Activated naive CD4-positive, alpha-beta T cell treated with anti-CD3 and anti-CD28 coated beads, Interleukin-2, amount 50 U/mL, for 72 hours (primary cell): Measurements from ENCODE around the gene TIMP4. TPM values are rescaled to one million over a fixed set of nuclear protein-coding genes. Genes with fewer than 3 reads are reported as not detected.

Experiments
- ATAC-seq, 2 donors: fragments of 150-1000 bp; cut with Tn5 transposase; 2 replicates each; pipeline ENCODE4 v1.10.0; 2021; ENCODE audit warnings: mild to moderate bottlenecking in 2 of 2, moderate library complexity in 2 of 2
- DNase-seq, 2 donors: peaks; one replicate each; pipeline ENCODE4 v3.0.0; 2021 to 2022; ENCODE audit warnings: low spot score in 2 of 2
- H3K27ac Mint-ChIP-seq, 2 donors: one replicate each; pipeline ENCODE4 v1.8.0; 2022; ENCODE audit warnings: mild to moderate bottlenecking in 2 of 2, mixed read lengths in 2 of 2
- H3K36me3 Mint-ChIP-seq, 2 donors: one replicate each; pipeline ENCODE4 v1.8.0; 2022; ENCODE audit warnings: mixed read lengths in 2 of 2
- H3K9me3 Mint-ChIP-seq, 2 donors: one replicate each; pipeline ENCODE4 v1.8.0; 2022; ENCODE audit warnings: mixed read lengths in 2 of 2
- total RNA-seq, 2 donors: library from RNA; stranded (reverse); gene quantifications; one replicate each; pipeline ENCODE4 v1.2.3, GENCODE V29; 2022

Gene TIMP4
- total RNA-seq, 2 donors from 2014 or later: not detected

DNA sequence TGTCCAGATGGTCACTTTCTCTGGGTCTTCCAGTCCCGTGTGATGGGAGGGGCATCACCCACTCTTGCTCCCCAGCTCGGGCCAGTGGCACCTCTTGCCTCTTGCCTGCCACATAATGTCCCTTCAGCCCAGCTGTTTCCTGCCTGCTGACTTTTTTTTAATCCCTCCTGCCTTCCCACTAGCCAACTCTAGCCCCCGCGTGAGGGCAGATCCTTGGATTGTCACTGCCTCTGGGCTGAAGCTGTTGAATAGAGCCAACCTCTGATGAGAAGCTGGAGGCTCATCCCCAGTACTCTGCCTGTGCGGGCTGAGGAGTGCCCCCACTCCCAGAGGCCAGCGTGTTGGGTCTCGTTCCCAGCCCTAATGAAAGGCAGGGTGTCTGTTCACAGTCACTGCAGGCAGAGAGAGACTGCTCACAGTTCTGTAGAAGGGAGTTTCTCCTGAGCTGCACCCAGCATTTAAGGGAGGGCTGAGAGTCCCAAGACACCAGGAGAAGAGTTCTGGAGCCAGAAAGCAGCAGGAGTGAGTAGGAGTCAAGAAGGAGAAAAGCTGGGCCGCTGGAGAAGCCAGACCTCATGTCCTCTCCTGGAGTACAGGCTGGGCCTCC is 30.1 kb upstream of the TIMP4 start:
- Mint-ChIP-seq H3K36me3 (peaks cover 0 to 6% of the 10 kb centered on the region in 2 donors), H3K9me3 (peaks cover 0 to 3% of the 10 kb centered on the region in 2 donors), H3K27ac (no peak overlapping the region)
- ATAC-seq (no peak), DNase-seq (no peak)

- DNase-seq (no peak), ATAC-seq (peak; percentile 15 to 55)
- peak overlapping the region; percentile 69 to 87 for H3K27ac Mint-ChIP-seq
- H3K9me3 Mint-ChIP-seq: peaks cover 0 to 3% of the 10 kb centered on the region in 2 donors
- H3K36me3 Mint-ChIP-seq: peaks cover 0 to 6% of the 10 kb centered on the region in 2 donors
Observed at GRCh38 chr3:12188328-12188648, 29.6 kb upstream of the TIMP4 start.

GRCh38 chr3:12187448-12188327 is 29.0 kb upstream of the TIMP4 start:
- Mint-ChIP-seq H3K27ac (peak overlapping the region; percentile 69 to 87), H3K9me3 (peaks cover 0 to 3% of the 10 kb centered on the region in 2 donors), H3K36me3 (peaks cover 0 to 6% of the 10 kb centered on the region in 2 donors)
- ATAC-seq (peak; percentile 96 to 97), DNase-seq (peak; percentile 71 to 72)

- no peak for ATAC-seq
- peaks cover 0 to 6% of the 10 kb centered on the region in 2 donors for H3K36me3 Mint-ChIP-seq
- H3K27ac Mint-ChIP-seq: peak overlapping the region in 1 of 2 donors; percentile 87
- no peak for DNase-seq
- peaks cover 0 to 3% of the 10 kb centered on the region in 2 donors for H3K9me3 Mint-ChIP-seq
Observed at GRCh38 chr3:12186515-12187286, 28.0 kb upstream of the TIMP4 start.

DNA sequence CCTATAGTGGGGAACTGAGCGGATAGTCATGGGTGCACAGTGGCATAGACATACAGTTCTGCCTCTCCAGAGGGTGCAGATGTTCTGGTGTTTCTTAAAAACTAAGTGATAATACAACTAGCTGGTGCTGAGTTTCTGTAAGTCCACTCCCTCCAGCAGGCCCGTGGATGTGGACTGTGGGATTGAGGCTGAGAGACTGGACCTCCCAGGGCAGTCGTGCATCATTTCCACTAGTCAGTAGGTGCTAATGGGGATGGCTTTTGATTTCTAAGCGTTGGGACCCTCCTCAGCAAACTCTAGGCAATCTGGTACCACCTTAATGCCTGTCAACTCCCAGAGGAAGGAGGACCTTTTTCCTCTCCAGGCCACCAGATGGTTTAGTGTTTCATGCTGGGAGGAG is 27.3 kb upstream of the TIMP4 start:
- ATAC-seq: no peak
- peaks cover 0 to 8% of the 10 kb centered on the region in 2 donors for H3K9me3 Mint-ChIP-seq
- no peak for DNase-seq
- H3K27ac Mint-ChIP-seq: no peak overlapping the region
- H3K36me3 Mint-ChIP-seq: peaks cover 0 to 6% of the 10 kb centered on the region in 2 donors

- ATAC-seq (no peak), DNase-seq (no peak)
- Mint-ChIP-seq H3K36me3 (peaks cover 0 to 2% of the 10 kb centered on the region in 2 donors), H3K27ac (no peak overlapping the region), H3K9me3 (peaks cover 0 to 5% of the 10 kb centered on the region in 2 donors)
Observed at GRCh38 chr3:12185172-12185710, 26.5 kb upstream of the TIMP4 start.

DNA sequence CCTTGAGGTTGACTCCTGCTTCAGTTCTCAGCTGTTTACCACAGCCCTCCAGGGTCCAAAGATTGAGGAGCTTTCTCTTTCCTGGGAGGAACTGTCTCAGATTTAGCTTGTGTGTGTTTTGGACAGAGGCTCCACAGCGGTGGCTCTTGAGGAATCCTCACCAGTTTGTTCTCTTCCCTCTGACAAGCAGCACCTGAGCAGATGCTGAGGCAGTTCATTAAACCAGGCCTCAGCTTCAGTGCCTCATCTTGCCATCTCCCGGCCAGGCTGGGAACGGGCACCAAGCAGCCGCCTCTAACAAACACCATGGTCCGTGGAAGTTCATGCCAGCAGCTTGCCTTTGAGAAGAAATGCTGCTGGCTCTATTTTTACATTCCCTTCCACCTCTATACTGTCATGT is 25.8 kb upstream of the TIMP4 start:
- H3K36me3 Mint-ChIP-seq: no peaks in the 10 kb centered on the region
- no peak overlapping the region for H3K27ac Mint-ChIP-seq
- H3K9me3 Mint-ChIP-seq: peaks cover 0 to 5% of the 10 kb centered on the region in 2 donors
- no peak for ATAC-seq
- DNase-seq: no peak

GRCh38 chr3:12182687-12183441 is 24.2 kb upstream of the TIMP4 start:
- Mint-ChIP-seq H3K27ac (no peak overlapping the region), H3K9me3 (peaks cover 0 to 5% of the 10 kb centered on the region in 2 donors), H3K36me3 (no peaks in the 10 kb centered on the region)
- no peak for ATAC-seq
- no peak for DNase-seq

GRCh38 chr3:12181806-12182205 is 23.1 kb upstream of the TIMP4 start:
- no peak overlapping the region for H3K27ac Mint-ChIP-seq
- DNase-seq (no peak), ATAC-seq (no peak)
- no peaks in the 10 kb centered on the region for H3K36me3 Mint-ChIP-seq
- H3K9me3 Mint-ChIP-seq: peaks cover 0 to 5% of the 10 kb centered on the region in 2 donors

- no peak for ATAC-seq
- peak overlapping the region in 1 of 2 donors; percentile 12 for H3K27ac Mint-ChIP-seq
- H3K36me3 Mint-ChIP-seq: no peaks in the 10 kb centered on the region
- H3K9me3 Mint-ChIP-seq: peaks cover 0 to 5% of the 10 kb centered on the region in 2 donors
- no peak for DNase-seq
Observed at GRCh38 chr3:12181301-12181700, 22.6 kb upstream of the TIMP4 start.

DNA sequence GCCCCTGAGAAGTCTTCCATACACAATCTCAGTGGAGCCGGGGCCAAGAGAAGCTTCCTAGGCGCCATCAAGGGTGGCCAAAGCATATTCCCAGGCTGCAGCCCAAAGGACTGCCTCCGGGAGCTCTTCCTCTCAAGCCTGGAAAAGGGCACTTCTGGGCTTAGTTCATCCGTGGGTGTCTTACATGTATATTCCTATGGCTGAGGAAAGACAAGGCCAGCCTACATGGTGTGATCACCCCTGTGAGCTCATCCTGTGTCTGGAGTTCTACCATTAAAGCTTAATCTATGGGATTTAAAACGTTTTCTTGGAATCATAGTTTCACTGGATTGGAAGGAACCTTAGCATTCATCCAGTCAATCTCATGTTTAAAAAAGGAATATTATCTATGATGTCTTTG is 21.9 kb upstream of the TIMP4 start:
- Mint-ChIP-seq H3K27ac (no peak overlapping the region), H3K9me3 (peaks cover 0 to 5% of the 10 kb centered on the region in 2 donors), H3K36me3 (no peaks in the 10 kb centered on the region)
- ATAC-seq: no peak
- no peak for DNase-seq

DNA sequence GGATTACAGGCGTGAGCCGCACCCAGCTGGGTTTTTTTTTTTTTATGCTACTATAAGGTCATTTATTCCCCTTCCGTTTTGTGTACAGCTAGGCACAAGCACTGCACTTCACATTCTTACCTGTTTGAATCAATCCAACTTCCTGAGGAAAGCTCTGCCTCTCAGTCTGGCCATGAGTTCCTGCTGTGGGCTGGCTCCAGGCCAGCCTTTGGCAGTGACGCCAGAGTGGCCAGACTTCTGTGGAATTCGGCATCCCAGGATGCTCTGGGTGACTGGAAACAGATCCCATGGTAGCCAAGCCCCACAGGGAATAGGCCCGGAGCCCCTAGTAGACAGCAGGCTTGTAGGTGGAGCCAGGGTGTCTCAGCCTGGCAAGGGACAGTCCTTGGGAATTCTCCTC is 21.5 kb upstream of the TIMP4 start:
- no peak for DNase-seq
- Mint-ChIP-seq H3K36me3 (no peaks in the 10 kb centered on the region), H3K27ac (no peak overlapping the region), H3K9me3 (peaks cover 0 to 5% of the 10 kb centered on the region in 2 donors)
- ATAC-seq: no peak

DNA sequence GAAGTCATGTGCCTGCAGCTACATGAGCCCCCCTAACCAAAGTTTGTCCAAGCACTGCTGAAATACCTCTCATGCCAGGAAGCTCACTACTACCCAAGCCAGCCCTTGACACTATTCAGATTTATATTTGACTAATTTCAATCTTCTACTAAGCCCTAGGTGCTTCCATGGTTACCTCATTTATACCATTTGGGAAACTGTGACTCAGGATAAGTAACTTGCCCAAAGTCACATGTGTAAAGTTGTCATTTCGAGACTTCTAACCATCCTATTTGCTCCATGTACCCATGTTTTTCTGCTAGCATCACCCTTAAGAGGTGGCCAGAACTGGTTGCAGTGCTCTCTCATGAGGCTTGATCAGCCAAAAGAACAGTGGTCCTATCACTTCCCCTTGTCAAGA is 20.7 kb upstream of the TIMP4 start:
- peak; percentile 83 to 93 for ATAC-seq
- peaks cover 0 to 5% of the 10 kb centered on the region in 2 donors for H3K9me3 Mint-ChIP-seq
- no peak for DNase-seq
- no peaks in the 10 kb centered on the region for H3K36me3 Mint-ChIP-seq
- no peak overlapping the region for H3K27ac Mint-ChIP-seq

- DNase-seq: no peak
- Mint-ChIP-seq H3K9me3 (peaks cover 3 to 10% of the 10 kb centered on the region in 2 donors), H3K36me3 (peaks cover 0 to 3% of the 10 kb centered on the region in 2 donors), H3K27ac (no peak overlapping the region)
- ATAC-seq: no peak
Observed at GRCh38 chr3:12178091-12178820, 19.5 kb upstream of the TIMP4 start.

GRCh38 chr3:12177126-12177525 is 18.4 kb upstream of the TIMP4 start:
- peaks cover 3 to 11% of the 10 kb centered on the region in 2 donors for H3K36me3 Mint-ChIP-seq
- no peak overlapping the region for H3K27ac Mint-ChIP-seq
- ATAC-seq: no peak

More at GRCh38 chr3:12177126-12177525, 18.4 kb upstream of the TIMP4 start:
- DNase-seq: no peak
- peaks cover 8 to 14% of the 10 kb centered on the region in 2 donors for H3K9me3 Mint-ChIP-seq
